A673 (cell line): ENCODE measurements around the gene RAN. TPM values are rescaled to one million over a fixed set of nuclear protein-coding genes. Genes with fewer than 3 reads are reported as not detected.

Experiments used
- BruUV-seq: library from RNA; stranded (reverse); fragments of 400-500 nt; replicated peaks from 2 replicates; lab custom pipeline; 2021; lab: Mats Ljungman, UMichigan
- CTCF ChIA-PET: fragments of 300-600 bp; sonication (Branson Sonifier 250); formaldehyde crosslinking; loops from one replicate; lab custom pipeline; 2022; ENCODE audit warnings: antibody characterized with exemption; lab: Charles Lee
- POLR2A ChIA-PET: fragments of 300-600 bp; sonication (Branson Sonifier 250); formaldehyde crosslinking; loops from one replicate; lab custom pipeline; 2022; ENCODE audit warnings: antibody characterized with exemption; ENCODE audit not compliant: low non-redundant PET; lab: Charles Lee
- DNase-seq: peaks from one replicate; pipeline ENCODE4 v3.0.0-alpha.2; 2015; ENCODE audit warnings: low spot score
- H3K27ac ChIP-seq: fragments of 200-600 bp; sonication (generic); 2 replicates; pipeline ENCODE4 v1.5.1; 2016; ENCODE audit warnings: mixed run types, low read depth, mild to moderate bottlenecking, mixed read lengths, antibody characterized with exemption, low read length; ENCODE audit not compliant: poor library complexity, severe bottlenecking
- H3K27me3 ChIP-seq: fragments of 200-600 bp; sonication (generic); replicated peaks from 2 replicates; pipeline ENCODE4 v1.6.1; 2017; ENCODE audit warnings: mixed run types, low read depth, mild to moderate bottlenecking, mixed read lengths, antibody characterized with exemption, low read length; ENCODE audit not compliant: insufficient read depth, poor library complexity
- H3K36me3 ChIP-seq: fragments of 200-600 bp; sonication (generic); 2 replicates; pipeline ENCODE4 v1.6.1; 2016; ENCODE audit warnings: mixed run types, mild to moderate bottlenecking, mixed read lengths, antibody characterized with exemption, low read length; ENCODE audit not compliant: insufficient read depth, poor library complexity, severe bottlenecking
- H3K4me1 ChIP-seq: fragments of 200-600 bp; sonication (generic); 2 replicates; pipeline ENCODE4 v1.6.1; 2017; ENCODE audit warnings: mixed run types, mild to moderate bottlenecking, mixed read lengths, antibody characterized with exemption, low read length; ENCODE audit not compliant: insufficient read depth, poor library complexity, severe bottlenecking
- H3K4me3 ChIP-seq: fragments of 200-600 bp; sonication (generic); 2 replicates; pipeline ENCODE4 v1.5.1; 2016; ENCODE audit warnings: low read depth, mixed run types, mild to moderate bottlenecking, mixed read lengths, low read length; ENCODE audit not compliant: poor library complexity, severe bottlenecking
- H3K9me3 ChIP-seq: fragments of 200-600 bp; sonication (generic); 2 replicates; pipeline ENCODE4 v1.6.1; 2016; ENCODE audit warnings: mixed run types, low read depth, mild to moderate bottlenecking, mixed read lengths, antibody characterized with exemption, low read length; ENCODE audit not compliant: poor library complexity, severe bottlenecking
- EZH2 ChIP-seq: fragments of 200-600 bp; sonication (generic); IDR thresholded peaks from 2 replicates; pipeline ENCODE4 v1.6.1; 2017; ENCODE audit warnings: borderline replicate concordance, low read depth, mild to moderate bottlenecking, mixed read lengths, antibody characterized with exemption, low read length; ENCODE audit not compliant: poor library complexity, severe bottlenecking
- intact Hi-C: fragments of 100-400 bp; cut with micrococcal nuclease; formaldehyde crosslinking; loops from one replicate; pipeline ENCODE4 v1.10.0; 2022; ENCODE audit not compliant: unreplicated experiment
- total RNA-seq: library from RNA; stranded (reverse); gene quantifications from 2 replicates; pipeline ENCODE4 v1.2.3, GENCODE V29; 2021
- TF ChIP-seq, protein P1 (sequence below): fragments of 300-800, 200-600 bp; sonication (generic); conservative IDR thresholded peaks from 2 replicates; pipeline ENCODE4 v1.5.1; 2017; ENCODE audit warnings: low read depth, mild to moderate bottlenecking, antibody characterized with exemption, low read length, moderate library complexity, mixed read lengths

Gene RAN
- total RNA-seq, 1 experiment from 2014 or later = 1,894 TPM

DNA sequence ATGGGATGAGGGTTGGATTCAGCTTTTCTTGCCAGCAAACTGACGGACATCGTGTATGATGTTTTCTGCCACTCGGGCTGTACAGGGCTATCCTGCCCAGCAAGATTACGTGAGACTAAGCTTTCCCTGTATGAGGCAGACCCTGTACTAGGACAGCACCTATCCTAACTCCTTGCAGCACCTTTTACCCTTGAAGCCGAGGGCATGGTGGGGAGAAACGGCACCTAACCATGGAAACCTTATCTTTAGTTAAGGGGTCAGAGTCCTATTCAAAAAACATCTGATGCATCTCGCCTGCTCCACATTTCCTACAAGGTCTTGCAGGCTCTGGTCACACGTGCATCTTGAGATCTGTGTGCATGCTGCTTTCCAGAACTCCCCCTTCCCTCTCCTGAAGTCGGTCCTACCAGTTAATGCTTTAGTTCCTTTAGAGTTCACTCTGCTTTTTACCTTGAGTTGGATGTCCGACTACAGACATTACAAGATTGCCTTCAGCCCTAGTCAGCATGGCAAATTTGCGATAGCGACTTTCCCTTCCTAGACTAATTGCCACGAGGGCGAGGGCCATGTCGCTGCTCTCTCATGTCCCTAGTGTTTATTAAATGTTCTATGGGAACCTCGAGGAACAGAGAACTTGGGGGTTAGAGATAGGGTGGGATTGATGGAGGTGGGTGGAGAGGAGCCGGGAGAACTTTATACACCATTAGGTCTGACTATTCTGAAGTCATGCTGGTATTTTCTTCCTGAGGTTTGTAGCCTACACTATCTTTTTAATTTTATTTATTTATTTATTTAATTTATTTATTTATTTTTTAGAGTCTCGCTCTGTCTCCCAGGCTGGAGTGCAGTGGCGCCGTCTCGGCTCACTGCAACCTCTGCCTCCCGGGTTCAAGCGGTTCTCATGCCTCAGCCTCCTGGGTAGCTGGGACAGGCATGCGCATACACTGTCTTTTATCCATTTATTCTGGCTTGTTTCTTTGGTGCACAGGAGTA, 6.6 kb downstream of the RAN start:
- TF ChIP-seq, protein P1, sequence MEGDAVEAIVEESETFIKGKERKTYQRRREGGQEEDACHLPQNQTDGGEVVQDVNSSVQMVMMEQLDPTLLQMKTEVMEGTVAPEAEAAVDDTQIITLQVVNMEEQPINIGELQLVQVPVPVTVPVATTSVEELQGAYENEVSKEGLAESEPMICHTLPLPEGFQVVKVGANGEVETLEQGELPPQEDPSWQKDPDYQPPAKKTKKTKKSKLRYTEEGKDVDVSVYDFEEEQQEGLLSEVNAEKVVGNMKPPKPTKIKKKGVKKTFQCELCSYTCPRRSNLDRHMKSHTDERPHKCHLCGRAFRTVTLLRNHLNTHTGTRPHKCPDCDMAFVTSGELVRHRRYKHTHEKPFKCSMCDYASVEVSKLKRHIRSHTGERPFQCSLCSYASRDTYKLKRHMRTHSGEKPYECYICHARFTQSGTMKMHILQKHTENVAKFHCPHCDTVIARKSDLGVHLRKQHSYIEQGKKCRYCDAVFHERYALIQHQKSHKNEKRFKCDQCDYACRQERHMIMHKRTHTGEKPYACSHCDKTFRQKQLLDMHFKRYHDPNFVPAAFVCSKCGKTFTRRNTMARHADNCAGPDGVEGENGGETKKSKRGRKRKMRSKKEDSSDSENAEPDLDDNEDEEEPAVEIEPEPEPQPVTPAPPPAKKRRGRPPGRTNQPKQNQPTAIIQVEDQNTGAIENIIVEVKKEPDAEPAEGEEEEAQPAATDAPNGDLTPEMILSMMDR = no peak
- TF ChIP-seq EZH2 = no peak
- no peaks in the 10 kb centered on the region for H3K9me3 ChIP-seq
- BruUV-seq = no TSS peak
- H3K36me3 ChIP-seq = peaks cover 44% of the 10 kb centered on the region
- H3K27me3 ChIP-seq = no peaks in the 10 kb centered on the region
- DNase-seq = no peak
- no peak overlapping the region for H3K27ac ChIP-seq
- intact Hi-C loops = no loop called here
- H3K4me3 ChIP-seq = no peak overlapping the region
- CTCF ChIA-PET = no interaction called here
- POLR2A ChIA-PET = no interaction called here
- H3K4me1 ChIP-seq = peaks cover 7% of the 10 kb centered on the region

DNA sequence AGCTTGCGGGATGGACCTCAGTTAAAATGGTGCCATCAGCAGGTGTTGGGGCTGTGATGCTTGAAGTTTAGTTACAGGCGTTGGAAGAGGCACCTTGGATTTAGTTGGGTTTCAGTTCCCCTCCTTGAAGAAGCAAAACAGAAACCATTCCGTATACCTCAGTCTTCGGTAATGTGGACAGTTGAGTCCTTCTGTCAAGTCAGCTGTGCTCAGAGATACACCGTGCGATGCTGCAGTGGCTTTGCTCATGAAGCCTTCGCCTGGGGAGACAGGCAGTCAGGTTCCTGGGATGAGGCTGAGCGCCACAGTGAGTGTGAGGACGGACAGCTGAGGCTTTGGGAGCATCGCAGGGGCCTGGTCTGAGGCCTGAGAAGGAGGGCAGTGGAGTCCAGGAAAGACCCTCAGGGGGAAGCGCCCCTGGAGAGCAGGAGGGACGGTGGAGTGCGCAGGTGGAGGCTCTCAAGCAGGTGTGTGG, 7.4 kb downstream of the RAN start:
- Histone ChIP-seq H3K27ac (no peak overlapping the region), H3K27me3 (no peaks in the 10 kb centered on the region), H3K36me3 (peaks cover 36% of the 10 kb centered on the region), H3K4me3 (no peak overlapping the region), H3K9me3 (no peaks in the 10 kb centered on the region), H3K4me1 (peaks cover 5% of the 10 kb centered on the region)
- intact Hi-C loops = no loop called here
- no peak for DNase-seq
- no peak for TF ChIP-seq EZH2
- TF ChIP-seq, protein P1 = no peak
- POLR2A ChIA-PET = no interaction called here
- CTCF ChIA-PET = no interaction called here
- BruUV-seq = no TSS peak

DNA sequence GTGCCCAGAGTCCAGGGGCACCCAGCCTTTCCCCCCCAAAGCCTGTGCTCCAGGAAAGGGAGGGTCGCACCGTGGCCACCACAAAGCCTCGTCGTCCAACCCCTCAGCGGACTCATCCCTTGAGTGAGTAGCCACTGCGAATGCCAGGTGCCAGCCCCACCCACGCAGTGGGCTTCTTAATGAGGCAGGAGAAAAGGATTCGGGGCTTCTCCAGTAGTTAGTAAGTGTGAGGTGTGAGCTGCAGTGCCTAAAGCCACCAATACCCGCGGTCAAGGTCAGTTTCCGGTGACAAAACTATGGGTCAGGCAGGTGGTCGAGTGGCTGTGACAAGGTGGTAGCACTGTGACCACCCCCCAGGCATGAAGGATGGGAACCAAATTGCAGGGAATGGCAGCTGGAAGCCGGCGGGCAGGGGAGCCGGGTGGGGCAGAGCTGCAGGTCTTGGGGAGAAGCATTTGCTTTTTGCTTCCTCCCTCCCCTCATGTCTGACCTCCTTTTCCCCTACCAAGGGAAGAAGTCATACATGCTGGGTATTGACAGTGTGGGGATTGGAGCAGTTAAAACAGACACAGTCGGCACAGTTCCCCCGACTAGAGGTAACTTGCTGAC, 8.0 kb downstream of the RAN start:
- Histone ChIP-seq H3K4me1 (peaks cover 1% of the 10 kb centered on the region), H3K27me3 (no peaks in the 10 kb centered on the region), H3K36me3 (peaks cover 30% of the 10 kb centered on the region), H3K9me3 (no peaks in the 10 kb centered on the region), H3K4me3 (peak overlapping the region; percentile 26), H3K27ac (no peak overlapping the region)
- CTCF ChIA-PET = no interaction called here
- POLR2A ChIA-PET = no interaction called here
- no peak for TF ChIP-seq EZH2
- TF ChIP-seq, protein P1 = no peak
- no peak for DNase-seq
- BruUV-seq = no TSS peak
- intact Hi-C loops = no loop called here
